Dedifferentiated amniotic fluid mesenchymal stem cell (primary cell): ENCODE data around the gene PAX8.
"Not testable (repeated sequence)": the region's sequence is repeated elsewhere in the genome, so short reads cannot be mapped to it uniquely, and the experiment has no call there.

Experiments used
- DNase-seq: peaks from one replicate; pipeline ENCODE4 v3.0.0-alpha.2; 2016; ENCODE audit errors: extremely low spot score

PAX8 gene

DNA sequence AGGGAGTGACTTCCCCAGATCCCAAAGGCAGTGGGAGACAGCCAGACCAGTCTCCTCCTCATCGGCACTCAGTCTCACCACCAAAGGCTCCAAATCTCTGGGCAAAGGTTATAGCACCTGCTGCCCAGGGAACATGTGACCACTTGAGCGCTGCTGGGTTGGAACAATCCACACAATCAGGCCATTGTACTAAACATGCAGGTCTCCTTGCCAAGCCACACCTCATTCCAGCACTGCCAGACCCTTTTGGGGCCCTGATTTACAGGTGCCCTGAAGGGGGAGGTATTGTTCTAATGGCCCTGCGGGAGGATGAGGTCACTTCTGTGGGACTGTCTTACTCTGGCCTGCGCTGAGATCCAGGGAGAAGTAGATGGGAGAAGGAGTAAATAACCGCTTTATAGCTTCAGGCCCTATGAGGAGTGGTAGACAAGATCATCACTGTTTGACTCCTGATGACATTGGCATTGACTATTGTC, 10.0 kb upstream of the PAX8 start:
- DNase-seq, result not testable (repeated sequence)

DNA sequence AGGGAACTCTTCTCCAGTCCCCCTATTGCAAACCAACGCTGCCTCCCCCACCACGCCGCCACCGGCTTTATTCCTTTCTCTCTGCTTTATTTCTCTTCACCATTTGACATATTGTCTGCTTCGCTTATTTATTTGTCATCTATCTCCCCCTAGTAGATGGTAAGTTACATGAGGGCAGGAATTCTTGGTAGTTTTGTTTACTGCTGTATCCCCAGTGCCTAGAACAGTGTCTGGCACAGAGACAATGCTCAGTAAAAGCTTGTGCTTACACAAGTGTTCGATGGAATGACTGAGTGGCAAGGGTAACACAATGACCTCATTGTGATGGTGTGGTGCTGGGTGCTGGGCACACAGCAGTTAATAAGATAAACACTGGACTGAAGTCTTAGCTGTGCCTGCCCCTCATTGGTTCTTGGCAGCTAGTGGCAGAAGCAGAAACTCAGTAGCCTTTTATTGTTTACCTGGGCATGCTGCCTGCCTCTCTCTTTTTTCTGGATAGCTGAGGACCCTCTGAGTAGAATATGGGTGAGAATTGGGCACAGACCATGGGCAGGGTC, 9.5 kb upstream of the PAX8 start:
- not testable (repeated sequence) for DNase-seq

DNA sequence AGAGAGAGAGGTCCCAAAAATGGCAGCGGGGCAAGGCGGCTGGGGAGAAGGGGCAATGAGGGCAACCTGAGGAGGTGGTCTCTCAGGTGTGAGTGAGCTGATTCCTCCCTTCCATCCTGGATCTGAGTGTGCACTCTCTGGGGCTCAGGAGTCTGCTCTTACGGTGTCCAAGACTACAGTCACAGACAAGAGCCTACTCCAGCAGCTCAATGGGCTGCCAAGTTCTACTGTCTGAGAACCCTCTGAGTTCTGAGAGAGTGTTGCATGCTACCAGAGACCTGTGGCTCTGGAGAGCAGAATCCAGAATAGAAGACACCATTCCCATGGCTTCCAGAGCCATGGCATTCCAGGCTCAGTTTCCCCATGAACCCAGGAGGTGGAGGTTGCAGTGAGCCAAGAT, 7.1 kb upstream of the PAX8 start:
- no peak for DNase-seq

DNA sequence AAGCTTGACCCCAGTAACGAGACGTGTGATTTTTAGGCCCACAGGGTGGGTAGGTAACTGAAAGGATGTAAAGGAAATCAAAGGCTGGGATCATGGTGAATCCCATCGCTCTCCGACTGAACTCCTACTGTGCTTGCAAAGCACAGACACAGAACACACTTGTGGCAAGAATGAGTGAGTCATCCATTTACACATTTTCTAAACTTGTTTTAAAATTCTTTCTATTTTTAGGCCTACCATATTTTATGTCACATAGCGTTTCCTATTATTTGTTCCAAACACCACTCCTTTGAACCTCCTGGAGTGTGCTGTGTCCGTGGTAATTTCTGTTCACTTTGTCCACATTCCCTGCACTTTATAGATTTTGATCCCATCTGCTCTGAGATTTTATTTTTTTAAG, 6.3 kb upstream of the PAX8 start:
- DNase-seq, result not testable (repeated sequence)

DNA sequence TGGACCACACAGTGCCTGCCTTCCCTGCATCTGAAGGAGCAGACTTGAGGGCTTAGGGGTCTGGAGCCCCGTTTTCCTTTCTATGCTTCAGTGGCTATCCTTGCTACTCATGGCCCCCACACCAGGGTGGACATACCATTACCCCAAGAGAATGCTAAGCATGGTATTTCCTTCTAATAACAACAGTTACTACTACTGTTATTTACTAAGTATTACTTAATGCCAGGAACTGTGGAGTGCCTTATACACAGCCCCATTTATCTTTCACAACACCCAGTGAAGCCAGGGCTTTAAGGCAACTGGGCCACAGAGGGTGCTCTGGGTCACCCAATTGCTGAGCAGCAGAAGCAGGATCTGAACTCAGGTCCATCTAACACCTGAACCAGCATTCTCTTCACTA, 5.8 kb upstream of the PAX8 start:
- DNase-seq, result no peak

DNA sequence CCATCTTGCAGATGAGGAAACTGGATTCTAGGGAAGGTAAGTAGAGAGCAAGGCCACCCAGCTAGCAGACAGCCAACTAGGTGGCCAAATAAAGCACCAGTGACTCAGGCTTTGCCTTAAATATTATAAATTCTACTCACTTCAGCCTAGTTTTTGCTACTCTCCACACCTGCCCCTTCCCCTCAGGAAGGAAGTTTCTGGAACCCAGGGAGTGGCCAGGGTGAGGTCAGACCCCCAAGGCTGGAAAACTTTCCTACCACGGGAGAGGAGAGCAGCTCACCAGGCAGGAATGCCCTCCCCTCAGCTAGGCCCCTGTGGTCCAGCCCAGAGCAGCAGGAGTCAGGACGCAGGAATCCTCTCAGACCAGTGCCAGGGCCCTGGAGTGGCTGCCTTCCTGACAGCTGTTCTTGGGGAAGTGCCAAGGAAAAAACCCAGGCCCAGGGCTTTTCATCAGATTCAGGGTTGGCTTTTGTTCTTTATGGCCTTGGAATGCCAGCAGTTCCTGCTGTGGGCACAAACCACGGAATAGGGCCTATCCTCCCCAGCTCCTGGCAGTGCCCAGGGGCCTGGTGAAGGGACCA, 5.1 kb upstream of the PAX8 start:
- DNase-seq, result peak; percentile 84

DNA sequence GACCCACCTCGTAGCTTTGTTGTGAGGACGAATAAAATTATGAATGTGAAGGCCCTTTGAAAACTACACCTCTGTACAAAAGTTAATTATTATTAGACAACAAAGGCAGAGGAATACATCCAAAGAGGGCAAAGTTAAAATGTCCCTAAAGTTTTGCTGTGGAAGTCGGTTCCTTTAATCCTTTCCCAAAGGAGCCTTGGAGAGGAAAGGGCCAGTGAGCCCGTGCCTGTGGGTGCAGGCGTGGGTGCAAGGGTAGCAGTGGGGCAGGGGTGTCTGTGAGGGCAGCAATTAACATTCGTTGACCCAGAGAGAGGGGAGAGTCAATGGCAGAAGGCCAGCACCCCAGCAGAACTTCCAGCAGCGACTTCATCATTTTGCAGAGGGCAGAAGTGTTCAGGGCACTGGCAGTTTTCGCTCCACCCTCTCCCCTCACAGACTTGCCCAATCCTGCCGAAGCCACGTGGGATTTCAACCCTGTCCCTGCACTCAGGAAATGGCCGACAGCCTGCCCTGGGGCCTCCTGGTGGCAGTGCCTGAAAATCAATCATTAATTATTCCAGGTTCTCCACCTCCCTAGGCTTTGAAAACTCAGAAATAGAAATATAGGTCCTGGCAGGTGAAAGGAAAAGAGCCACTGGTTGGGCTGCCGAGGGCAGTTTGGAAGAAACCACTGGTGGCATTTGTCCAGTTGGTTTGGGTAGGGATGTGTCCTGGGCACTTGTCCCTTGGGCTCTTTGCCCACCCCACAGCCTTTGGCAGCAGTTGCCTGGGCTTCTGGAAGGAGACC, 4.2 kb upstream of the PAX8 start:
- no peak for DNase-seq

DNA sequence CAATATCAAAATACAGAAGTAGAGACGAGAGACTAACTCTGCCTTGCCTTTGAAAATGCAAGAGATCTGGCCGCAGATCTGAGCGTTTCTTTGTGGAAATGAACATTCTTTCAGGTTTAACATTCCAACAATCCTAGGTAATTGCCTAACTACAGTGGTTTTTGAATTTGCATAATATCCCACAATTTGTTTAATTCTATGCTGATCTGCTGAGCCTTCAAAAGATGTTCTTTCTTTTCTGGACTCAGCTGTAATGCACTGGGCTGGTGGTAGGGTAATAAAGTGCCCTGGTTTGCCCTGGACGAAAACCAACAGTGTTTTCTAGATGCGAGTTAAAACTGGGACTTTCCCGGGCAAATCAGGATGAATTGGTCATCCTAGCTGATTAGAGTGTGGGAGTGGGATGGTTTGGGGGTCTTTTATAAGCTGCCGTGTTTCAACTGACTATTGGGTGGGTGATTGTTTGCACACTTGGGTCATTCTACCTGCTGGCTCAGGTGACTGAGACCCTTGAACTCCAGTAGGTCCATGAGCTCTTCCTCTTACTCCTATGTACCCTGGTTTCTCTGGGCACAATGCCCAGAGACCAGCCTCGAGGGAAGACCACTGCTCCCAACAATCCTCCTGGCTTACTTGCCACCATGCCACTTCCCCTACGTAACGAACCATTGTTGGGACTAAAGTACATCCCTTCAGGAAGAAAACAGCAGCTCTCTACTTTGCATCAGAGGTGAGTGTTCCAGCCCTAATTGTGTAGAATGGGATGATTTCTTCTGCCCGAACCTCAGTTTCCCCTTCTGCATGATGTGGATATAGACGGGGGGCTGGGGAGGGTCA, 3.4 kb upstream of the PAX8 start:
- DNase-seq, result no peak

DNA sequence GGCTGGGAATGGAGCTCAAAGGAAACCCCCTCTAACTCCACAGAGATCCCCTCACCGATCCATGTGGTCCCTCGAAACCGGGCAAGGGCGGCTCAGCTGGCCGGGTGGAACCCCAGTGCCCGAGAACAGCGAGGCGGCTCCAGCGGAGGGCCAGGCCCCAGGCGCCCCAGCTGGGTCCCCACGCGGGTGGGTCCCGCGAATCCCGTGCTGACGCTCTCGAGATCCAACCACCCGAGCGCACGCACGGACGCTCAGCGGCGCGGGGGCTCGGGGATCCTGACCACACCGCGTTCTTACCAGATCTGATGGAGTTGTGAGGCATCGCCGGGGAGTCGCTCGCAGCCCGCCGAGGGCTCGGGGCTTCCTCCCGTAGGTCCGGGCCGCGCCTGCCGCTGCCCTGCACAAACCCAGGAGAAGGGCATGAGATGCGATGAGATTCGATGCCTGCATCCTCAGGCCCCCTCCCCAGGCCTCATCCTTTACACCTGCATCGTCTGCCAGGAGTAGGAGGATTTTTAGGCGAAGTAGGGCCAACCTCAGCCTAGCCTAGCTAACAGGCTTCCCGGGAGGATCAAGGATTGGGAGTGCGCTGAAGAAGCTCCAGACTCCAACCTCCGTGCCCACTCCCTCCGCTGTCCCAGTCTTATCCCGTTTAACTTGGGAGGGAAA, 514 bp downstream of the PAX8 start:
- no peak for DNase-seq

DNA sequence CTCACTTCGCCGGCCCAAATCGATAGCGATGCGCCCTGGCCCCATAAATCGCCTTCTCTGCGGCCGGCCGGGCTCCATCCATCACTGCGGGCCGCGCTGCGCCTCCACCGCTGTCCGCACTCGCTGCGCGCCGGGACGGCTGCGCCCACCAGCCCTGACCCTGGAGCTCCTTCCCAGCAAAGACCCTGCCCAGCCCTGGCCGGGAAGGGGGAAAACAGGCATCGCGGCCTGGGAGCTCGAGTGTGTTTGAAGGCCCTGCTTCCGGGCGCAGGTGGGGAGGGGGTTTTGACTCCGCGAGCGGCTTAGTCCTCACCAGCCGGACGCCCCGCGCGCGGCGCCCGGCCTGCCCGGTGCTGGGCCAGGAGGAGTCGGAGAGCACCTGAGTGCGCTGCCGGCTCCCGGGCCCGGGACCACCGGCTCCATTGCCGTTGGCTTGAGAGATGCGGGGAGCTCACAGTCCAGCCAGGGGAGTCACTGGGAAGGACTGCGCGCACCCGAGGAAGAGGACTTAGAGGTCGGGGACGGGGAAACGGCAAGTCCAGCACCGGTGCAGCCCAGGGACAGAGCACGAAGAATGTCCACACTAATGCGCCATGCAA, 1.1 kb downstream of the PAX8 start:
- no peak for DNase-seq

DNA sequence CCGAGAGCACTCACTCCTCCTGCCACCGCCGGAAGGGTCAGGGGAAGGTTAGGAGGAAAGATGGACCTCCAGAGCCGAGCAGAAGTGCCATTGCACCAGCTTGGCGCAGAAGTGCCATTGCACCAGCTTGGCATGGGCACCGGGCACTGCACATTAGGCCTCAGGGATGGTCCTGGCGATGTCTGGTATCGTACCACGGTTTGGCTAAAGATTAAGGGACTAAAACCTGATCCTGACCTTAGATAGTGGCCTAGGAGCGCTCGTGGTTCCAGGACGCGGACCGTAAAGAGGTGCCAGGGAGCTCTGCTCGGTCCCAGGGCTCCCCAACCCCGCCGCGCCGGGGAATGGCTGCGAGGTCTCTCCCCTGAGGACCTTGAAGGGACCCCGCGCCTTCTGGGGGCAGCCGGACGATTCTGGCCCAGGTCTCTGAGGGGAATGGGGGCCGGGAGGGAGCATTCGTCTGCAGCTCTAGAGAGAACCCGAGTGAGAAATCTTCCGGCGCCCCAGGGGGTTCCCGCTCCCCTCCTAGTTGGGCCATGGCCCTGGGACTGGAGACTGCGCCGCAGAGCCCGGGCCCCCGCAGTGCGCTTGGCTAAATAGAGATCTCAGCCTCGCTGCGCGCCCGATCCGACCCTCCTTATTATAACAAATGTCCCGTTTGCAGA, 1.8 kb downstream of the PAX8 start:
- DNase-seq, result no peak

DNA sequence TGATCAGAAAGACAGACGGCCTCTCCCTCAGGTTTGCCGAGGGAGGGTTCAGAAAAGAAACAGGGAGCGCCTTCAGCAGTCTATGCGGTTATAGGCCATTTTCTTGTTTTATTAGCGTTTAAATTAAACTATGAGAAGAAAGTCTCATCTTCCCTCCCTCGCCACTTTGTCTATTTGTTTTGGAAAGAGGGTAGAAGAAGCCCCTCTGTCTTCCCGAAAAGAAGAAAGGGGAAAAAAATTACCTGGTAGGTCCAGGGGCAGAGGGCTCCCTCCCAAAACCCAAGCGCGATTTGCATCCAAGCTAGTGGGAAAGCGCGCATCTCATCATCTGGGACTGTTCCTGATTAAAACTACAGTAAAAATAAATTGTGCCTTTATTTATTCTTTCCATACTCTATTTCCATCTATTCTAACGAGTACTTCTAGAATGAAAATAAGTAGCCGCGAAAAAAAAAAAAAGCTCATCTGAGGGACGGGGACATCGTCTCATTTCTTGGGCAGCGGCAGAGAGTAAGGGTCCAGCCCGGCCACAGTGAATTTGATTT, 2.4 kb downstream of the PAX8 start:
- DNase-seq, result no peak

DNA sequence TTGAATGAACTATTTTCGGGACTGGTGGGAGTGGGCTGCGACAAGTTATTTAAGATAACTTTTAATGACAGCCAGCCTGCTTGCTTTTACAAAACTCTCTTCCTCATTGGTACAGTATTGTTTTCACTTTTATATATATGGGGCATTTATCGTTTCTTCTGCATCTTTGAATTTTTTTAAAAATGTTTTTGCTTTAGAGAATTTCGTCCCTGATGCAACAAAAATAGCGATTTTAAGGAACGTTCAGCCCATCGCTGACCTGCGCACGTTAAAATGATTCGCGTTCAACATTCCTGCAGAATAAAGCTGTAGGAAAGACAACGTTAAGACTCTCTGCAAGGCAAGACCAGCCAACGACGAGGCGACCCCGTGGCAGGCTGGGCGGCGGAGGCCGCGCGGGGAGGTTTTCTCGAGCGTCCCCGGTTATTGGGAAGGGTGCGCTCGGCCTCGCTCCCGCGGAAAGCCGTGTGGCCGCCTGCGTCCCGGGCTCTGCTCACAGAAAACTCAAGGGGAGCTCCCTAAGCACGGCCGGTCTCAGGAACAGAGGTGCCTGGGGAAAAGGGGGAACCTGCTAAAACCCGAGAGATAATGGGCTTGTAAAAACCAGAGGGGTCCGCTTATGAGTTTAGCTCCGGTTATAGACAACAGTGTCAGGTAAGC, 3.0 kb downstream of the PAX8 start:
- no peak for DNase-seq

DNA sequence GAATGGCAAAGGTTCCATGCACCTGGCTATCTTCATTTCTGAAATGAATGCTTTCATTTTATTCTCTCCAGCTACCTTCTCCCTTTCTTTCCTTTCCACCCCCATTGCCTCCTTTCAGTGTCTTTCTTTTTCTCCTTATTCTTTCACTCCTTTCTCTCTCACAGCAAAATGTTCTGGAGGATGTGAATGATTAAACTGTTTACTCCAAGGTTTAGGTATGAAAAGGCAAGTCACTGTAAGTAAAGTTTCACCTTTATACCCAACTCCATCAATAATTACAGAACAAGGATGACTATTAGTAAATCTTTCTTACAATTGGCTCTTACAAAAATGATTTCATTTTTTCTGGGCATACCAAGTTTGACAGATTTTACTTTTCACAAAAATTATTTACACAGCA, 4.3 kb downstream of the PAX8 start:
- DNase-seq, result no peak

DNA sequence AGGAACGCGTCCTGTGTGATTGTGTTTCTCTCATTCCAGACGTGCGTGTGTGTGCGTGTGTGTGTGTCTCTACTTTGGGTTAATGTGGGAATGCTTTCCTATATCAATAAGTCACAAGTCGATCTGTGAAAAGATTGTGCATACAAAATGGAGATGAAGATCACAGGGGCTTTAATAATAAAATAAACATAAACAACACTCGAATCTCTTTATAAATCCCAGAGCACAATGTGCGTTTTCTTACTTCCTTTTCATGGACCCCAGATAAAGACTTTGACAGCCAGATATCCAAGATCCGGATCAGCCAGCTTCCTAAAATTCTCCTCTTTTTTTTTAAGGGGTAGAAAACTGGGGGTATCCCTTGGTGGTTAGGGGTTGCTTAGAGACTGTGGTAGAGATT, 4.7 kb downstream of the PAX8 start:
- no peak for DNase-seq

DNA sequence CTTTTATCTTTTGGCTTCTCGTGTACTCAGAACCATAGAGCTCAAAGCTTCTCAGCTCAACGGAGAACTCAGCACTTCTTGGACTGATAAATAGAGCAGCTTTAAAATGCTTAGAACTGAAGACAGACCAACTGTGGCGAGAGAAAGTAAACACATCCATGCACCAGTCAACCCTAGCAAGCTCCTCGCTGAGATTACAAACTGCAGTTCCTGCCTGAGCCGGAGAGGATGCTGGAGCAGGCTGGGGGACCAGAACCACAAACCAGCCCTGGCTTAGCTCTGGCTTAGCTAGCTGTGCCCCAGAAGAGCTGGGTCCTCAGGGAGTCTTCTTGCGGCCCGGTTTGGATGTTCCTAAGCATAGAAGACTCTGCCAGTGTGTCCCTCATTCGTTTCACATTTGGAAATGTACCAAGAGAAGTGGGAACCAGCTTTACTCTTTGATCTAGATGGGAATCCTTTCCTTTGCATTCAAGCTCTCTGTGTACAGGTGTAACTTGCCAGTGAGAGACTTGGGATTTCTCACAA, 5.6 kb downstream of the PAX8 start:
- peak; percentile 16 for DNase-seq

DNA sequence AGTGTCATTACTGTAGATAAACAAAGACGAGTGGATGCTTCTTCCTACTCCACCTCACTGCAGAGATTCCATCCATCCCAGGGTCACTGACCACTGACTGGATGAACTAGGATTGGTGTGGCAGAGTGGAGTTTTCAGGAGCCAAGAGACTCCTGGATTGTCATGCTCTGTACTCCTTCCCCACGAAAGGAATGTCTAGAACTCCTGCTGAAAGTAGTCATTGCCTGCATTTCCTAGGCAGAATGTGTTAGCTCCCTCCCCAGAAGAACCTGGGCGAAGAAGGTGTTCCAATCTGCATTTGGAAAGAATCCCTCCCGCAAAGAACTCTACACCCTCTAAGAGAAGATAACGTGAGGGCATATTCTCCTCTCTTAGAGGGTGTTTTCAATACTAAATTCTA, 6.2 kb downstream of the PAX8 start:
- no peak for DNase-seq

DNA sequence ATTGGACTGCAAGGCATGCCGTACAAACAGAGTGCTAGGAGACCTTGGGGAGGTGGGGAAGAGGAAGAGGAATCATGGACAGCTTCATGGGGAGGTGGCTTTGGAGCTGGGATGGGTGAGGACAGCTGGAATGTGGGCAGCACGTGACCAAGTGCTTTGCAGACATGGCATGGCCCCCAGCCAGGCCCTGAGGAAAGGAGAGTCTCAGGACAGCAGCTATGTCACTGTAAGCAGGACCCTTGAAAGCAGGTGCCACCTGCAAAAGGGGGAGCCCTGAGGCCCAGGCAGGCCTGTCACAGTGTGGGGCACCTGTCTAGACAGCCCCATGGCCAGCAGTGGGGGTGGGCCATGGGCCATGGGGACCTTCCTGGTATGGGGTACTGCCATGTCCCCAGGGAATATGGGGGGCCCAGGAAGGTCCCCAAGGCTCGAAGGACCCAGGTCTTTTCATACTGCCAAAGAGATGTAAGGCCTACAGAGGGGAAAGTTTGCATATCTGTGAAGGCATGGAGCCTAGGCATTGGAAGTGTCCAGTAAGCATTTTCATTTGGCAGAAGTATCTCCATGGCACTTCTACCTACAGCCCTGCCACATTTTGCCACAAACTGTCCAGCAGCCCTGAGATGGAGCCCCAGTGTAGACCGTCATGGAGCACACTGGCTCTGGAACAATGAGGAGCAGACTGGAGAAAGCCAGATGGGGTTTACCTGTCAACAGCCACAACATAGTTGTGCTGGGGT, 9.9 kb downstream of the PAX8 start:
- no peak for DNase-seq

DNA sequence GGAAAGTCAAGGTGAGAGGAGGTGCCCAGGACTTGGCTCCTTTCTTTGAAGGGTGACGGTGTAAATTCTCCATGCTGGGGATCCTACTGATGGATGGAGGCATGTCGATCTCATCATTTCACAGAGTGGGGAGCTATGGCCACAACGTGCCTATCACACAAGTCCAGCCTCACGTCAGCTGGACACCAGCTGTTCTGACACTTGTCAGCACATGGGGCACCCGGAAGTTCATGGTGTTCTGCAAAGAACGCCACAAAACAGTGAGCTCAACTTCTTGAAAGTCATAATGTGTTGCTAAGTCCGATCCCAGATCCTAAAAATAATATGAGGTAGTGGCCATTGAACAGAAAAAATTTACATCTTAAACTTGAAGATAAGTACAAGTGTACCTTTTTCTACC, 12.3 kb downstream of the PAX8 start:
- no peak for DNase-seq
